ENCODE results near the gene RFX5.
"Not testable (repeated sequence)": the region's sequence is repeated elsewhere in the genome, so short reads cannot be mapped to it uniquely, and the experiment has no call there.

The RFX5 gene

GRCh38 chr1:151362308-151363155 lies 15.5 kb upstream of the RFX5 start:
- DNase-seq (ENCODE audit: low read depth): no peak

GRCh38 chr1:151361883-151362282 lies 14.8 kb upstream of the RFX5 start:
- DNase-seq (ENCODE audit: low read depth): no peak

- DNase-seq (ENCODE audit: low read depth): no peak
Measured at GRCh38 chr1:151356696-151357095, 9.6 kb upstream of the RFX5 start.

GRCh38 chr1:151352021-151352718 lies 5.1 kb upstream of the RFX5 start:
- DNase-seq (ENCODE audit: low read depth): peak; percentile 44

- not testable (repeated sequence) for DNase-seq (ENCODE audit: low read depth)
Measured at GRCh38 chr1:151350323-151350722, 3.3 kb upstream of the RFX5 start.

- peak; percentile 23 for DNase-seq (ENCODE audit: low read depth)
Measured at GRCh38 chr1:151347523-151348246, 633 bp upstream of the RFX5 start.

- DNase-seq (ENCODE audit: low read depth): peak; percentile 3
Measured at GRCh38 chr1:151346082-151346768, 827 bp downstream of the RFX5 start.

GRCh38 chr1:151344291-151344690 lies 2.8 kb downstream of the RFX5 start:
- DNase-seq (ENCODE audit: low read depth): no peak

GRCh38 chr1:151343587-151343986 lies 3.5 kb downstream of the RFX5 start:
- no peak for DNase-seq (ENCODE audit: low read depth)

GRCh38 chr1:151342569-151342968 lies 4.5 kb downstream of the RFX5 start:
- DNase-seq (ENCODE audit: low read depth): no peak

- no peak for DNase-seq (ENCODE audit: low read depth)
Measured at GRCh38 chr1:151342021-151342420, 5.0 kb downstream of the RFX5 start.

- DNase-seq (ENCODE audit: low read depth): peak; percentile 87
Measured at GRCh38 chr1:151340870-151341754, 5.9 kb downstream of the RFX5 start.

- DNase-seq (ENCODE audit: low read depth): no peak
Measured at GRCh38 chr1:151336556-151336955, 10.5 kb downstream of the RFX5 start.

- no peak for DNase-seq (ENCODE audit: low read depth)
Measured at GRCh38 chr1:151334822-151335221, 12.2 kb downstream of the RFX5 start.

- DNase-seq (ENCODE audit: low read depth): no peak
Measured at GRCh38 chr1:151327903-151328674, 19.0 kb downstream of the RFX5 start.

GRCh38 chr1:151327223-151327902 lies 19.7 kb downstream of the RFX5 start, which contains the start of gene PI4KB:
Gene PI4KB (minus strand): TSS chr1:151327416. CDS start chr1:151316481, 10,935 bp downstream.
- peak; percentile 99 for DNase-seq (ENCODE audit: low read depth)

- DNase-seq (ENCODE audit: low read depth): peak; percentile 62
Measured at GRCh38 chr1:151326619-151327222, 20.3 kb downstream of the RFX5 start.

GRCh38 chr1:151325646-151326429 lies 21.2 kb downstream of the RFX5 start:
- peak; percentile 52 for DNase-seq (ENCODE audit: low read depth)
